Loucy (cell line): Measurements from ENCODE around the gene FECH.

ENCODE experiments used
- CTCF ChIP-seq: fragments of 200-600 bp; sonication (generic); conservative IDR thresholded peaks from 2 replicates; pipeline ENCODE4 v1.5.1; 2014; ENCODE audit warnings: mild to moderate bottlenecking, antibody characterized with exemption, low read length
- EZH2phosphoT487 ChIP-seq: fragments of 200-600 bp; IDR thresholded peaks from 2 replicates; pipeline ENCODE4 v1.6.1; 2018; ENCODE audit warnings: antibody characterized with exemption, mild to moderate bottlenecking, moderate library complexity, borderline replicate concordance

- TF ChIP-seq CTCF (no peak), EZH2phosphoT487 (no peak)
Observed at GRCh38 chr18:57539702-57540101, 46.8 kb downstream of the FECH start.
